Measurements from ENCODE around the gene ADGRV1.

- no peak for TF ChIP-seq SUZ12 (IDR thresholded peaks at IDR 0.05)
- TF ChIP-seq FOXA1 (IDR thresholded peaks at IDR 0.05): no peak
- no peak for TF ChIP-seq ZNF384 (IDR thresholded peaks at IDR 0.05)
- TF ChIP-seq HDGF (IDR thresholded peaks at IDR 0.05; ENCODE audit: borderline replicate concordance): no peak
- no peak for TF ChIP-seq TARDBP (IDR thresholded peaks at IDR 0.05)
- no peak for TF ChIP-seq SP1 (IDR thresholded peaks at IDR 0.05)
- no peak for TF ChIP-seq ELF4 (IDR thresholded peaks at IDR 0.05)
- no peak for TF ChIP-seq ARNT (IDR thresholded peaks at IDR 0.05)
- no peak for TF ChIP-seq BHLHE40 (IDR thresholded peaks at IDR 0.05; ENCODE audit: borderline replicate concordance)
- TF ChIP-seq LEF1 (IDR thresholded peaks at IDR 0.05; ENCODE audit: borderline replicate concordance): no peak
- TF ChIP-seq, protein P1, sequence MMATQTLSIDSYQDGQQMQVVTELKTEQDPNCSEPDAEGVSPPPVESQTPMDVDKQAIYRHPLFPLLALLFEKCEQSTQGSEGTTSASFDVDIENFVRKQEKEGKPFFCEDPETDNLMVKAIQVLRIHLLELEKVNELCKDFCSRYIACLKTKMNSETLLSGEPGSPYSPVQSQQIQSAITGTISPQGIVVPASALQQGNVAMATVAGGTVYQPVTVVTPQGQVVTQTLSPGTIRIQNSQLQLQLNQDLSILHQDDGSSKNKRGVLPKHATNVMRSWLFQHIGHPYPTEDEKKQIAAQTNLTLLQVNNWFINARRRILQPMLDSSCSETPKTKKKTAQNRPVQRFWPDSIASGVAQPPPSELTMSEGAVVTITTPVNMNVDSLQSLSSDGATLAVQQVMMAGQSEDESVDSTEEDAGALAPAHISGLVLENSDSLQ (IDR thresholded peaks at IDR 0.05): no peak
- TF ChIP-seq NFRKB (IDR thresholded peaks at IDR 0.05): no peak
- no peak for TF ChIP-seq FOXM1 (IDR thresholded peaks at IDR 0.05; ENCODE audit: borderline replicate concordance)
Observed at GRCh38 chr5:91018200-91018599, 459.6 kb downstream of the ADGRV1 start.
